ENCODE measurements around the gene RASA4.
"Not testable (repeated sequence)": the region's sequence is repeated elsewhere in the genome, so short reads cannot be mapped to it uniquely, and the experiment has no call there.

DNA sequence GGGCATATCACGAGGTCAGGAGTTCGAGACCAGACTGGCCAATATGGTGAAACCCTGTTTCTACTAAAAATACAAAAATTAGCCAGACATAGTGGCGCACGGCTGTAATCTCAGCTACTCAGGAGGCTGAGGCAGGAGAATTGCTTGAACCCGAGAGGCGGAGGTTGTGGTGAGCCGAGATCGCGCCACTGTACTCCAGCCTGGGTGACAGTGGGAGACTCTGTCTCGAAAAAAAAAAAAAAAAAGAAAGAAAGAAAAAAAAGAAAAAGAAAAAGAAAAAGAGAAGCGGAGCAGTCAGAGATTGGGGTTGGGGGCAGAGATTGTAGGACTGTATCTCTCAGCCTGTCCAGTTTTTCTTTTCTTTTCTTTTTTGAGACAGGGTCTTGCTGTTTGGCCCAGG, 73.8 kb downstream of the RASA4 start:
- not testable (repeated sequence) for TF ChIP-seq CTCF (IDR thresholded peaks at IDR 0.05; ENCODE audit: low read depth, low read length, poor library complexity, severe bottlenecking); EZH2phosphoT487 (IDR thresholded peaks at IDR 0.05; ENCODE audit: borderline replicate concordance, low read length)

Data from DOHH2 (cell line).